Measurements from ENCODE around the gene AGO3.

The AGO3 gene

DNA sequence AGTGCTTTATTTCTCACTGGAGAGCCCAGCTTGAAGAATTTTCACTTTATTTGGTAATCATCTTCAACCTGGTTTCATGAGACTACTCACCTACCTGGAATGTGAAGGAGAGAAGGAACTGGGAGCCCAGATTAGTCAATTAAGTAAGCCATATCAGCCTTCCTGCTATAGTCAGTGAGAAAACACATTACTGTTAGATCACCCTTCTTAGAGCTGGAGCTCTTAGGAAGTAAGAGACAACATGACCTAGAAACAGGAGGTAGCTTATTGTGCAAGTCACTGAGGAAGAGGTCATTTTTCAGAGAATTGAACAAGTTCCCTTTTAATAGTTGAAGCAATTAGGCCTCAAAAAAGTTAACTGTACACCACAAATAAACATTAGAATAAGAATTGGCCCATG, 103.8 kb downstream of the AGO3 start:
- no peaks in the 10 kb centered on the region for H3K27me3 ChIP-seq (ENCODE audit: control insufficient read depth, insufficient read depth, low read length)
- H3K9me3 ChIP-seq (ENCODE audit: control insufficient read depth, low read length) = no peaks in the 10 kb centered on the region
- no peak overlapping the region for H3K9ac ChIP-seq
- TF ChIP-seq, protein P1, sequence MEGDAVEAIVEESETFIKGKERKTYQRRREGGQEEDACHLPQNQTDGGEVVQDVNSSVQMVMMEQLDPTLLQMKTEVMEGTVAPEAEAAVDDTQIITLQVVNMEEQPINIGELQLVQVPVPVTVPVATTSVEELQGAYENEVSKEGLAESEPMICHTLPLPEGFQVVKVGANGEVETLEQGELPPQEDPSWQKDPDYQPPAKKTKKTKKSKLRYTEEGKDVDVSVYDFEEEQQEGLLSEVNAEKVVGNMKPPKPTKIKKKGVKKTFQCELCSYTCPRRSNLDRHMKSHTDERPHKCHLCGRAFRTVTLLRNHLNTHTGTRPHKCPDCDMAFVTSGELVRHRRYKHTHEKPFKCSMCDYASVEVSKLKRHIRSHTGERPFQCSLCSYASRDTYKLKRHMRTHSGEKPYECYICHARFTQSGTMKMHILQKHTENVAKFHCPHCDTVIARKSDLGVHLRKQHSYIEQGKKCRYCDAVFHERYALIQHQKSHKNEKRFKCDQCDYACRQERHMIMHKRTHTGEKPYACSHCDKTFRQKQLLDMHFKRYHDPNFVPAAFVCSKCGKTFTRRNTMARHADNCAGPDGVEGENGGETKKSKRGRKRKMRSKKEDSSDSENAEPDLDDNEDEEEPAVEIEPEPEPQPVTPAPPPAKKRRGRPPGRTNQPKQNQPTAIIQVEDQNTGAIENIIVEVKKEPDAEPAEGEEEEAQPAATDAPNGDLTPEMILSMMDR (IDR thresholded peaks at IDR 0.05) = no peak
- peaks cover 2% of the 10 kb centered on the region for H3K4me1 ChIP-seq
- H3K4me2 ChIP-seq (ENCODE audit: low read length) = no peak overlapping the region
- H3K4me3 ChIP-seq (ENCODE audit: low read depth, low read length) = no peak overlapping the region
- no peaks in the 10 kb centered on the region for H3K36me3 ChIP-seq (ENCODE audit: control insufficient read depth, insufficient read depth, low read length)
- H3K79me2 ChIP-seq = no peaks in the 10 kb centered on the region
- no peak overlapping the region for H2AFZ ChIP-seq
- no peak overlapping the region for H3K27ac ChIP-seq

DNA sequence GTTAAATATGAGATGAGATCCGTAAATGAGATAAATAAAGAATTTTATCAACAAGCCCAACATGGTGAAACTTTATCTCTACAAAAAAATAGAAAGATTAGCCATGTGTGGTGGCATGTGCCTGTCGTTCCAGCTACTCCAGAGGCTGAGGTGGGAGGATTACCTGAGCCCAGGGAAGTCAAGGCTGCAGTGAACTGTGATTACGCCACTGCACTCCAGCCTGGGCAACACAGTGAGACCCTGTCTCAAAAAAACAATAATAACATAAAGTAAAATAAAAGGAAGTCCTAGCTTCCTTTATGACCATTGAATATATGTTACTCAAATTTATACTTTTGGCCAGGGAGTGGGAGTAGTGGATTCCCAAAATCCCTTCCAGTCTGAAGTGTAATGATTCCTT, 104.2 kb downstream of the AGO3 start:
- Histone ChIP-seq H3K27ac (peak overlapping the region; percentile 19), H3K9me3 (ENCODE audit: control insufficient read depth, low read length) (no peaks in the 10 kb centered on the region), H3K27me3 (ENCODE audit: control insufficient read depth, insufficient read depth, low read length) (no peaks in the 10 kb centered on the region), H3K4me2 (ENCODE audit: low read length) (no peak overlapping the region), H3K79me2 (no peaks in the 10 kb centered on the region), H2AFZ (no peak overlapping the region), H3K36me3 (ENCODE audit: control insufficient read depth, insufficient read depth, low read length) (no peaks in the 10 kb centered on the region), H3K9ac (no peak overlapping the region), H3K4me1 (peaks cover 2% of the 10 kb centered on the region), H3K4me3 (ENCODE audit: low read depth, low read length) (no peak overlapping the region)
- TF ChIP-seq, protein P1 (IDR thresholded peaks at IDR 0.05) = no peak

DNA sequence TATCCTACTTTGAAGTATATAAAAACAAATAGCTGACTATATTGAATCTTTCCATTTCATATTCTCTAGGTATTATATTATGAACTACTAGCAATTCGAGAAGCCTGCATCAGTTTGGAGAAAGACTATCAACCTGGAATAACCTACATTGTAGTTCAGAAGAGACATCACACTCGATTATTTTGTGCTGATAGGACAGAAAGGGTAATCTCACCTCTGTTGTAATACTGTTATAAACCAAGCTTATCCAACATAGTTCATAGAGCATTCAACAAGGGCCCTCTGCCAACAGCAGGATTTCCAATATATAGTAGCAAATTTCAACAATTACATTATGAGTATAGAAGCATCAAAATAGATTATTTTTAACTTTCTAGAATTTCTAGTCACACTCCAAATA, 109.3 kb downstream of the AGO3 start:
- no peak overlapping the region for H3K4me3 ChIP-seq (ENCODE audit: low read depth, low read length)
- no peak overlapping the region for H3K9ac ChIP-seq
- no peak overlapping the region for H3K27ac ChIP-seq
- no peak overlapping the region for H3K4me2 ChIP-seq (ENCODE audit: low read length)
- TF ChIP-seq, protein P1 (IDR thresholded peaks at IDR 0.05) = no peak
- no peaks in the 10 kb centered on the region for H3K9me3 ChIP-seq (ENCODE audit: control insufficient read depth, low read length)
- H3K27me3 ChIP-seq (ENCODE audit: control insufficient read depth, insufficient read depth, low read length) = no peaks in the 10 kb centered on the region
- H2AFZ ChIP-seq = no peak overlapping the region
- H3K4me1 ChIP-seq = peaks cover under 1% of the 10 kb centered on the region
- H3K79me2 ChIP-seq = no peaks in the 10 kb centered on the region
- no peaks in the 10 kb centered on the region for H3K36me3 ChIP-seq (ENCODE audit: control insufficient read depth, insufficient read depth, low read length)

DNA sequence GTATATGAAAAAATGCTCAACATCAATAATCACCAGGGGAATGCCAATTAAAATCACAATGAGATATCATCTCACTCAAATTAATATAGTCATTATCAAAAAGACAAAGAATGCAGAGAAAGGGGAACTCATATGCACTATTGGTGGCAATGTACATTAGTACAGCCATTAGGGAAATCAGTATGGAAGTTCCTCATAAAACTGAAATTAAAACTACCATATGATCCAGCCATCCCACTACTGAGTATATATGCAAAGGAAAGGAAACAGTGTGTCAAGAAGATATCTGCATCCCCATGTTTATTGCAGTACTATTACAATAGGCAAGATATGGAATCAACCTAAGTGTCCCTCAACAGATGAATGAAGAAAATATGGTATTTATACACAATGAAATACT, 120.9 kb downstream of the AGO3 start:
- no peak overlapping the region for H3K4me3 ChIP-seq (ENCODE audit: low read depth, low read length)
- H3K36me3 ChIP-seq (ENCODE audit: control insufficient read depth, insufficient read depth, low read length) = no peaks in the 10 kb centered on the region
- no peak overlapping the region for H3K9ac ChIP-seq
- H2AFZ ChIP-seq = no peak overlapping the region
- H3K4me2 ChIP-seq (ENCODE audit: low read length) = no peak overlapping the region
- H3K27me3 ChIP-seq (ENCODE audit: control insufficient read depth, insufficient read depth, low read length) = no peaks in the 10 kb centered on the region
- no peaks in the 10 kb centered on the region for H3K79me2 ChIP-seq
- TF ChIP-seq, protein P1 (IDR thresholded peaks at IDR 0.05) = no peak
- H3K27ac ChIP-seq = no peak overlapping the region
- H3K4me1 ChIP-seq = no peaks in the 10 kb centered on the region
- no peaks in the 10 kb centered on the region for H3K9me3 ChIP-seq (ENCODE audit: control insufficient read depth, low read length)

DNA sequence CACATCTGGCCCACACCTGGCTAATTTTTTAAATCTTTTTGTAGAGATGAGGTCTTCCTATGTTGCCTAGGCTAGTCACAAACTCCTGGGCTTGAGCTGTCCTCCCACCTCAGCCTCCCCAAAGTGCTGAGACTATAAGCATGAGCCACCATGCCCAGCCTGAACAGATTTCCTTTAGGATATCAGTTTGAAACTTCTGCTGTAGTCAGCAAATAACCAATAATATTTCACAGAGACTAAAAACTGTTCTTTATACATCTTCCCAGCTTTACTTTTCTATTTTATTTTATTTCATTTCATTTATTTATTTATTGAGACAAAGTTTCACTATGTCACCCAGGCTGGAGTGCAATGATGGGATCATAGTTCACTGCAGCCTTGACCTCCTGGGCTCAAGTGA, 123.1 kb downstream of the AGO3 start:
- no peaks in the 10 kb centered on the region for H3K36me3 ChIP-seq (ENCODE audit: control insufficient read depth, insufficient read depth, low read length)
- no peak overlapping the region for H2AFZ ChIP-seq
- H3K27me3 ChIP-seq (ENCODE audit: control insufficient read depth, insufficient read depth, low read length) = no peaks in the 10 kb centered on the region
- H3K79me2 ChIP-seq = no peaks in the 10 kb centered on the region
- TF ChIP-seq, protein P1 (IDR thresholded peaks at IDR 0.05) = no peak
- no peak overlapping the region for H3K4me3 ChIP-seq (ENCODE audit: low read depth, low read length)
- H3K9ac ChIP-seq = no peak overlapping the region
- H3K9me3 ChIP-seq (ENCODE audit: control insufficient read depth, low read length) = no peaks in the 10 kb centered on the region
- no peak overlapping the region for H3K4me2 ChIP-seq (ENCODE audit: low read length)
- no peak overlapping the region for H3K27ac ChIP-seq
- no peaks in the 10 kb centered on the region for H3K4me1 ChIP-seq

Data from parathyroid adenoma (tissue), 2 donors.